ENCODE data around the gene CIAO3. TPM values are rescaled to one million over a fixed set of nuclear protein-coding genes. Genes with fewer than 3 reads are reported as not detected.
A peak's percentile ranks its signal among the peaks of the same experiment; 100 is the strongest.

Gene CIAO3
- total RNA-seq, 1 donor from 2014 or later, result 39.2 TPM

DNA sequence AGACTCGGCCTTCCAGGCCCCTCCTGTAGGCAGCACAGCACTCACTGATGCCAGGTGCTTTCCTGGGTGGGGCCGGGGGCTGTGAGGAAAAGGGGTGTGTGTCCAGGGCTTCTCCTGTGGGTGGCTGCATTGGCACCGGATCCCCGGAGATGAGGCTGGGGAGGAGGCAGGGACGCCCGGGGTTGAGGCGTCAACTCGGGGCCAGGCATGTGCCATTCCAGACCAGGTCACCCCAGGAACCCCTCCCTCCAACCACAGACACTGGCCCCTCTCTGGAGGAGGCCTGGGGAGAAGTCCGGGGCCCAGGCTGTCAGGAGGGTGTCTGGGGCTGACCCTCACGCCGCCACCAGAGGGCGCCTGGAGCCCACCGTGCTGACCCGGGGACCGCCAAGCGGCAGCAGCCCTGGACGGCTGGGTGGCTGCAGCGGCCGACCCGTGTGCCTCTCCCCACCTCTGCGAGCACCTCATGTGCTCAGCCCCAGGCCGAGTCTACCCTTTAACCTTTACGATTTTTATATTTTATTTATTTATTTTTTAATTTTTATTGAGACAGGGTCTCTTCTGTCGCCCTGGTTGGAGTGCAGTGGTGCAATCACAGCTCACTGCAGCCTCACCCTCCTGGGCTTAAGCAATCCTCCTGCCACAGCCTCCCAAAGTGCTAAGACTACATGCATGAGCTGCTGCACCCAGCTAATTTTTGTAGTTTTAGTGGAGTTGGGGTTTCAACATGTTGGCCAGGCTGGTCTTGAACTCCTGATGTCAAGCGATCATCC lies 29.1 kb downstream of the CIAO3 start:
- peak; percentile 73 for DNase-seq (ENCODE audit: low read depth)

GRCh38 chr16:711084-711483 lies 29.7 kb downstream of the CIAO3 start:
- no peak for DNase-seq (ENCODE audit: low read depth)

DNA sequence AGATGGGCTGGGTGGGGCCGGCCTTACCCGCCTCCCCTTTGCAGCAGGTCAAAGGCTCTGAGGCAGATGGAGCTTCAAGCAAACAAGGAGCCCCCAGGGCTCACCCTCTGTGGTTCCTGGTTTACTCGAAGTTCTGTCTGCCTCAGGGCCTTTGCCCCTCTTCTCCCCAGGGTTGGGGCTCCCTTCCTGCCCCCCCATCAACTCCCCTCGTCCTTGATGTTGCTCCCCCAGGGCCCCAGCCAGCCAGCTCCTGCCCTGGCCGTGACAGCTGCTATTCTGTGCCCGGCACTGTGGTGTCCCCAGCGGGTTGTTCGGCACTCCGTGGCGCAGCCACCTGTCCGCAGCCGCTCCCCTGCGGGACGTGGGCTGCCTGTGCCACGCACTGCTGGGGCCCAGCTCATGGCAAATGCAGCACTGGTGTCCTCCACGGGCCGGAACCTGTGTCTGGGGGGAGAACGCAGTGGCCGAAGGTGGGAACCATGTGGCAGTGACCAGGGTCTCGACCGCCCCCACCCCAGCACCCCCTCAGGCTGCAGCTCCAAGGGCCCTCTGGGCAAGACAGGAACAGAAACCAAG lies 30.2 kb downstream of the CIAO3 start:
- DNase-seq (ENCODE audit: low read depth), result peak; percentile 77

GRCh38 chr16:709566-710499 lies 31.0 kb downstream of the CIAO3 start:
- DNase-seq (ENCODE audit: low read depth), result peak; percentile 94

DNA sequence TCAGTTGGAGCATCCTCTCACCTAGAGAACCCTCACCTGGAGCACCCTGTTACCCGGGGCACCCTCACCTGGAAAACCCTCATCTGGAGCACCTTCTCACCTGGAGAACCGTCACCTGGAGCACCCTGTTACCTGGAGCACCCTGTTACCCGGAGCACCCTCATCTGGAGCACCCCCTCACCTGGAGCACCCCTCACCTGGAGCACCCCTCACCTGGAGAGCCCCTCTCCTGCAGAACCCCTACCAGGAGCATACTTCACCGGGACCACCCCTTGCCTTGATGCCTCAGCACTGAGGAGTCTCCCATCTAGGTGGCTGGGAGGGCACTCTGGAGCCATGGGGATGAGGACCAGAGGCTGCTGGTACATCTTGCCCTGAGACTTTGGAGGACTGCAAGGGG lies 31.8 kb downstream of the CIAO3 start:
- no peak for DNase-seq (ENCODE audit: low read depth)

GRCh38 chr16:708019-708418 lies 32.8 kb downstream of the CIAO3 start:
- DNase-seq (ENCODE audit: low read depth), result no peak

GRCh38 chr16:707062-707538 lies 33.7 kb downstream of the CIAO3 start:
- no peak for DNase-seq (ENCODE audit: low read depth)

GRCh38 chr16:706189-707061 lies 34.4 kb downstream of the CIAO3 start:
- DNase-seq (ENCODE audit: low read depth), result no peak

GRCh38 chr16:705431-706188 lies 35.2 kb downstream of the CIAO3 start, which contains the start of gene FBXL16:
Gene FBXL16, minus strand, starts transcription at chr16:705801. Its CDS starts 8,396 bp downstream, at chr16:697405.
- no peak for DNase-seq (ENCODE audit: low read depth)

DNA sequence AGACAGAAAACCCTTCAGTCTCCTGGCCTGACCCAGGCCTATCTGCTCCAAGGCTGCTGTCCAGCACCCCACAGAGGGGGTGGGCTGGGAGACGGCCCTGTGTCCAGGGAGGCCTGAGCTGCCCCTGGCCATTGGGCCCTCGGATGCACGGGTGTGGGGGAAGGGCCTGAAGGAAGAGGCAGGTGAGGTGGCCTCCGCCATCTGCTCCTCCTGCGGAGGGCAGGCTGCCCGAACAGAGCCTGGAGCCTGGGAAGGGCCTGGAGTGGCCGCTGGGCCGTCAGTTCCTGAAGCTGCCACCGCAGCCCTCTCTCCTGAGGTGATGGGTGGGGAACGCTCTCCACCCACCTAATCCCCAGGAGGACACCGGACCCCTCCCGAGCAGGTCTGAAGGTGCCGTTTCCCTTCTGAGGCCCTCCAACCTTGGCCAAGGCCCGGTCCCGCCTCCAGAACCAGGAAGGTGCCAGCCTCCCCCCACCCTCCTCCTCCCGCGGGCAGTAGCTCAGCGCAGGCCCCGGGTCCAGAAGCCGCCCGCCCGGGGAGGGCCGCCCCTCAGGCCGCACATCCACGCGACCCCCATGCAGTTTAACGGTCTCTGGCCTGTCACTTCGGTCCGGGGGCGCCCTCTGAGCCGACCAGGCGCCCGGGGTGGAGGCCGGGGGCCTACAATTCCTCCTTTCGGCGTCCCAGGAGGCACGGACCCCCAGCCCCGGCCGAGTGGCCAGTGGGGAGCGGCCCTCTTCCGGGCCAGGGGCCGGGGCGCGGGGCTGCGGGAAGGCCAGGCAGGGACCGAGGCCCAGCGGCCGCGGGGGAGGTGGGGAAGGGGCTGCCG lies 36.0 kb downstream of the CIAO3 start:
- DNase-seq (ENCODE audit: low read depth), result no peak

DNA sequence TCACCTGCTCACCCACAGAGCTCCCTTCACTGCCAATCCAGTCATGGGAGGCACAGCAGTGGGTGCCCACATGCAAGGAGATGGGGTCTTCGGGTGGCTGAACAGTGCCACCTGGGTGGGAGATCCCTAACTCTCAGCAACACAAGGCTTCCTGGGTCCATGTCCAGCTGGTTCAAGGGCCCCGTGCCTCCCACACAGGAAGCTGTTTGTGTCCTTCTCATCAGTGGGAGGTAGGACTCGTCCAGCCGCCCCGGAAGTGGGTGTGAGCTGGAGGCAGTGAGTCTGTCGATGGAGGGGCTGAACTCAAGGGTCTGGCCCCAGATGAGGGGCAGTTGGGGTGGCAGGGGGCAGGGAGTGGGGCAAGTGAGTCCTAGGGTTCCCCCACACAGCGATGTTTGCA lies 36.8 kb downstream of the CIAO3 start:
- DNase-seq (ENCODE audit: low read depth), result no peak

GRCh38 chr16:703406-703805 lies 37.4 kb downstream of the CIAO3 start:
- DNase-seq (ENCODE audit: low read depth), result no peak

GRCh38 chr16:702341-702740 lies 38.5 kb downstream of the CIAO3 start:
- DNase-seq (ENCODE audit: low read depth), result no peak

DNA sequence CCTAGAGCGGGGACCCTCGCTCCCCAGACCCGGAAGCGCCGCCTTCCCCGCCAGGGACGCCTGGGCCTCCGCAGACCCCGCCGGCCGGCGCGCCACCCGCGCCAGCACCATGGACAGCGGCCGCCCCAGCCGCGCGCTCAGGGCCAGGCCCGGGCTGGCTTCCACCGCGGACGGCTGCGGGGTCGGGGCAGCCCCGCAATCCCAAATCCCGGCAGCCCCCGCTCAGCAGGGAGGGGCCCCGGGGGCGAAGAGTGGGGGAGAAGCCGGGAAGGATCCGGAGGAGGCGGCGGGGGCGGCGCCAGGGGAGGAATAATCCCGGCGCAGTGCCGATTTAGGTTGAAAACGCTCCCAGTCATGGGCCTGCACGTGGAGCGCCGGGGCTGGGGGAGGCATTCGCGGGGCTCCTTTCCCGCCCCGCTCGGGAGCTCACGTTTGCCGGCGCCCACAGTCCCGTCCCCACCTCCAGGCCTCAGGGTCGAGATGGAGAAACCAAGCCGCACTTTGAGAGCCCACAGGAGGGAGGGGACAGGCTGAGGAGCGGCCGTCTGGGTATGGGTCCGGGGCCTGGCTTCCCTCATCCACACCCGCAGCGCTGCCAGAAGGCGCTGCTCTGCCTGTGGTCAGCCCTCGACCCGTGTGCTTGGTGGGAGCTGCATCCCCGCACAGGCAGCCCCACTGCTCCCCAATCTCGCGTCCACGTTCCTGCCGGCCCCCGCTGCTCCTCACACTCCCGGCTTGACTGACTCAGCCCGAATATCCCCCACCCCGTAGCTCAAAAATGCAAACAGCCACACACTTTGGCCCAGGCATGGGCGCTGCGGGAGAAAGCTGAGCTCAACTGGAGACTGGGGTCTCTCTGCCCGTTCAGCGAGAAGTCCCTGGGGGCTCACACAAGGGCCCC lies 39.9 kb downstream of the CIAO3 start:
- DNase-seq (ENCODE audit: low read depth), result no peak

DNA sequence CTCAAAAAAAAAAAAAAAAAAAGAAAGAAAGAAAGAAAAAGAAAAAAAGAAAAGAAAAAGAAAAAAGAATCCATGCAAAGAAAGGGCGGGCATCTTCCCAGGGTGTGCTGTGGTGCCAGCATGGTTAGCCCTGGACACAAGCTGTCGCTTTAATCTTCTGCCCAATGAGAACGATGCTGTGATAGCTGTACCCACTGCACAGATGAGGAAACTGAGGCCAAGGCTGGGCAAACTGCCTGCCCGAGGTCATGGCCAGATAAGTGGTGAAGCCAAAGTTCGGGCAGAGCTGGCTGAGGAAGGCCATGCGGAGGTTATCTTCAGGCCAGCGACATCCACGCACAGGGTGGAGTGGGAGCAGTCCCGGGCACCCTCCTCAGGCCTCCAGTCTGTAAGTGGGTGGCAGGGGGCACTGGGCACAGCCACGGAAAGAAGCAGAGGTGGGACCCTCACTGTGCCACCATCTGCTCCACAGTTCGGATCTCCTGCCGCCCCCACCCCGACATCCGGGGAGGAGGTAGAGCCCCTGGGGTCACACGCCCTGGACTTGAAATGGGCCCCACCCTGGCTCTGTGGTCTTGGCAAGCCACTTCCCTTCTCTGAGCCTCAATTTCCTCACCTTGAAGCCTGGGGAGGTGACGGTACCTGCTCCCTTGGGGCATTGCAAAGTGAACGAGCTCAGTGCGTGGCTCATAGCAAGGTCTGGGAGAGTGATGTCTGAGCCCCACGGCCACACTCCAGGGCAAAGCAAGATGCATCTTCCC lies 41.7 kb downstream of the CIAO3 start:
- DNase-seq (ENCODE audit: low read depth), result no peak

DNA sequence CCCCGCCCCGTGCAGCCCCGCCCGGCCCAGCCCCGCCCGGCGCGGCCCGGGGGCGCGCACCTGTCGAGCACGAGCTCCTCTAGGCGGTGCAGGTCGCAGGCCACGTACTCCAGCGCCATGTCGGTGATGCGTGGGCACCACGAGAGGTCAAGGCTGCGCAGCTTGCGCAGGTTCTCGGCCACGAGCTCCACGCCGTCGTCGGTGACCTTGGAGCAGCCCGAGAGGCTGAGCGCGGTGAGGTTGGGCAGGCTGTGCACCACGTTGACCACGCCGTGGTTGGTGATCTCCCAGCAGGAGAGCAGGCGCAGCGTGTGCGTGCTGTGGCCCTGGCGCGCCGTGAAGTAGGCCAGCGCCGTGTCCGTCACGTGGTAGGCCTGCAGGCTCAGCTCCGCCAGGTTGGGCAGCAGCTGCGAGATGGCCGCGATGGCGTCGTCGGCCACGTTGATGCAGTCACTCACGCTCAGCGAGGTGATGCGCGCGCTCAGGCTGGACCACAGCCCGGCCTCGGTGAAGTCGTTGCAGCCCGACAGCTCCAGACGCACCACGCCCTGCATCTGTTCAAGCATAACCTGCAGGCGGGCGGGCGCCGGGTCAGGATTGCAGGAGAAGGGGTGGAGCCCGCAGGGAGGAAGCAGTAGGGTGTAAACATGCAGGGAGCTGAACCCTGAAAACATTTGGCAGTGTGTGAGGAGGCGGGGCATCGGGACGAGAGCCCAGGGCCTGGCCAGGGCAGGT lies 45.3 kb downstream of the CIAO3 start:
- no peak for DNase-seq (ENCODE audit: low read depth)
